HG03045 (cell line): ENCODE results near the gene REC8.
A peak's percentile ranks its signal among the peaks of the same experiment; 100 is the strongest.

ENCODE experiments used
- ATAC-seq: cut with Tn5 transposase; IDR thresholded peaks from one replicate; pipeline ENCODE4 v1.9.1; 2021; ENCODE audit warnings: mild to moderate bottlenecking, moderate library complexity; ENCODE audit not compliant: unreplicated experiment

The REC8 gene

GRCh38 chr14:24159777-24160498 lies 11.9 kb upstream of the REC8 start:
- ATAC-seq: no peak

GRCh38 chr14:24160499-24160849 lies 11.4 kb upstream of the REC8 start:
- ATAC-seq: no peak

- ATAC-seq: peak; percentile 71
Measured at GRCh38 chr14:24160850-24161804, 10.8 kb upstream of the REC8 start, which contains the start of gene IRF9. TSS of gene IRF9 (plus strand) at chr14:24161265. CDS start at chr14:24162145, 880 bp downstream.

GRCh38 chr14:24162093-24162492 lies 9.8 kb upstream of the REC8 start:
- ATAC-seq: no peak

- ATAC-seq: no peak
Measured at GRCh38 chr14:24164518-24164991, 7.3 kb upstream of the REC8 start.

- no peak for ATAC-seq
Measured at GRCh38 chr14:24165785-24166184, 6.1 kb upstream of the REC8 start.

GRCh38 chr14:24167469-24168114 lies 4.3 kb upstream of the REC8 start:
- no peak for ATAC-seq

GRCh38 chr14:24172261-24172860 lies 481 bp downstream of the REC8 start:
- no peak for ATAC-seq

GRCh38 chr14:24172871-24173281 lies 996 bp downstream of the REC8 start:
- no peak for ATAC-seq

- no peak for ATAC-seq
Measured at GRCh38 chr14:24176599-24176998, 4.7 kb downstream of the REC8 start.

GRCh38 chr14:24177041-24177825 lies 5.4 kb downstream of the REC8 start:
- ATAC-seq: no peak

- no peak for ATAC-seq
Measured at GRCh38 chr14:24177891-24178290, 6.0 kb downstream of the REC8 start.

GRCh38 chr14:24178399-24179178 lies 6.7 kb downstream of the REC8 start:
- ATAC-seq: no peak

- ATAC-seq: no peak
Measured at GRCh38 chr14:24179294-24179960, 7.5 kb downstream of the REC8 start.

GRCh38 chr14:24179961-24180796 lies 8.3 kb downstream of the REC8 start:
- ATAC-seq: no peak

GRCh38 chr14:24181371-24182077 lies 9.6 kb downstream of the REC8 start:
- ATAC-seq: no peak
